ENCODE data around the gene TMEM258. TPM values are rescaled to one million over a fixed set of nuclear protein-coding genes. Genes with fewer than 3 reads are reported as not detected.

Gene TMEM258
- total and polyA plus RNA-seq, 9 of the 15 experiments (the other 6 are each of a cell fraction or from before 2014, with no cell fraction given), result 97.2 to 856 (median 231) TPM

GRCh38 chr11:61816736-61817455 is 24.5 kb upstream of the TMEM258 start, which contains the start of gene FADS1 (continued):
- no peak for TF ChIP-seq AFF1 (IDR thresholded peaks at IDR 0.05; ENCODE audit: low read depth in 1 of 2, partially characterized antibody in 2 of 2)
- no peak for TF ChIP-seq NELFE (IDR thresholded peaks at IDR 0.05; ENCODE audit: insufficient read depth, insufficient read length)
- TF ChIP-seq FOXA3 (CRISPR knock-in tag; conservative IDR thresholded peaks at IDR 0.05 in 1 of 2, IDR thresholded peaks at IDR 0.05 in 1 of 2), result peak in 1 of 2 experiments; percentile 35; a peak in 1 of 4 replicates
- peak; percentile 46 for TF ChIP-seq MEIS2 (IDR thresholded peaks at IDR 0.05; ENCODE audit: partially characterized antibody)
- no peak for TF ChIP-seq ADNP (tag; IDR thresholded peaks at IDR 0.05)
- TF ChIP-seq ILF3 (IDR thresholded peaks at IDR 0.05; ENCODE audit: borderline replicate concordance), result peak; percentile 50; the same call in 1 of the 2 replicates
- TF ChIP-seq, protein P1, sequence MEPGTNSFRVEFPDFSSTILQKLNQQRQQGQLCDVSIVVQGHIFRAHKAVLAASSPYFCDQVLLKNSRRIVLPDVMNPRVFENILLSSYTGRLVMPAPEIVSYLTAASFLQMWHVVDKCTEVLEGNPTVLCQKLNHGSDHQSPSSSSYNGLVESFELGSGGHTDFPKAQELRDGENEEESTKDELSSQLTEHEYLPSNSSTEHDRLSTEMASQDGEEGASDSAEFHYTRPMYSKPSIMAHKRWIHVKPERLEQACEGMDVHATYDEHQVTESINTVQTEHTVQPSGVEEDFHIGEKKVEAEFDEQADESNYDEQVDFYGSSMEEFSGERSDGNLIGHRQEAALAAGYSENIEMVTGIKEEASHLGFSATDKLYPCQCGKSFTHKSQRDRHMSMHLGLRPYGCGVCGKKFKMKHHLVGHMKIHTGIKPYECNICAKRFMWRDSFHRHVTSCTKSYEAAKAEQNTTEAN (CRISPR knock-in tag; IDR thresholded peaks at IDR 0.05), result 0 out of 2 replicates have a peak, but pooled peaks have one; percentile 22
- TF ChIP-seq MTA1 (IDR thresholded peaks at IDR 0.05; ENCODE audit: borderline replicate concordance), result no peak
- peak; percentile 89; the same call in 1 of the 2 replicates for TF ChIP-seq NR3C1 (CRISPR knock-in tag; IDR thresholded peaks at IDR 0.05)
- TF ChIP-seq SAP30 (IDR thresholded peaks at IDR 0.05; ENCODE audit: borderline replicate concordance, insufficient read depth, low read depth, low read length, poor library complexity, severe bottlenecking), result peak; percentile 32
- peak; percentile 16; the same call in 1 of the 2 replicates for TF ChIP-seq IRF9 (tag; IDR thresholded peaks at IDR 0.05)
- no peak for TF ChIP-seq SLC30A9 (CRISPR knock-in tag; IDR thresholded peaks at IDR 0.05)
- no peak for TF ChIP-seq MECOM (CRISPR knock-in tag; IDR thresholded peaks at IDR 0.05)
- peak; percentile 98 for TF ChIP-seq CEBPB (tag; IDR thresholded peaks at IDR 0.05)
- TF ChIP-seq KDM4B (IDR thresholded peaks at IDR 0.05; ENCODE audit: borderline replicate concordance in 2 of 2, low read depth in 1 of 2), result peak in 1 of 2 experiments; percentile 84; a peak in 1 of 4 replicates
- TF ChIP-seq CBX8 (IDR thresholded peaks at IDR 0.05; ENCODE audit: borderline replicate concordance, extremely low read depth, low read depth, low read length, poor library complexity, severe bottlenecking), result no peak
- no peak for TF ChIP-seq IRF1 (CRISPR knock-in tag; IDR thresholded peaks at IDR 0.05; ENCODE audit: borderline replicate concordance)
- peak; percentile 95 for TF ChIP-seq ZBTB1 (CRISPR knock-in tag; IDR thresholded peaks at IDR 0.05; ENCODE audit: borderline replicate concordance, low read depth)
- TF ChIP-seq ZNF23 (CRISPR knock-in tag; IDR thresholded peaks at IDR 0.05), result no peak

Measured in K562 (cell line).